M059J (cell line): ENCODE data around the gene FALEC. TPM values are rescaled to one million over a fixed set of nuclear protein-coding genes. Genes with fewer than 3 reads are reported as not detected.
"Not testable (repeated sequence)": the region's sequence is repeated elsewhere in the genome, so short reads cannot be mapped to it uniquely, and the experiment has no call there.

Experiments
- DNase-seq: peaks from one replicate; pipeline ENCODE4 v3.0.0-alpha.2; 2012; ENCODE audit warnings: low read depth
- total RNA-seq: library from RNA; depleted of rRNA; stranded (reverse); fragments of >200 nt; shearing (Covaris generic); gene quantifications from 2 replicates; pipeline ENCODE4 v1.2.3, GENCODE V29; 2014

FALEC gene
- total RNA-seq, 1 experiment from 2014 or later, result not detected

- DNase-seq, result no peak
Measured at GRCh38 chr1:150558761-150559655, 43.5 kb downstream of the FALEC start.

GRCh38 chr1:150559656-150560010, 44.1 kb downstream of the FALEC start:
- no peak for DNase-seq

- peak; percentile 56 for DNase-seq
Measured at GRCh38 chr1:150560011-150560438, 44.5 kb downstream of the FALEC start.

GRCh38 chr1:150560576-150561253, 45.2 kb downstream of the FALEC start:
- peak; percentile 88 for DNase-seq

DNA sequence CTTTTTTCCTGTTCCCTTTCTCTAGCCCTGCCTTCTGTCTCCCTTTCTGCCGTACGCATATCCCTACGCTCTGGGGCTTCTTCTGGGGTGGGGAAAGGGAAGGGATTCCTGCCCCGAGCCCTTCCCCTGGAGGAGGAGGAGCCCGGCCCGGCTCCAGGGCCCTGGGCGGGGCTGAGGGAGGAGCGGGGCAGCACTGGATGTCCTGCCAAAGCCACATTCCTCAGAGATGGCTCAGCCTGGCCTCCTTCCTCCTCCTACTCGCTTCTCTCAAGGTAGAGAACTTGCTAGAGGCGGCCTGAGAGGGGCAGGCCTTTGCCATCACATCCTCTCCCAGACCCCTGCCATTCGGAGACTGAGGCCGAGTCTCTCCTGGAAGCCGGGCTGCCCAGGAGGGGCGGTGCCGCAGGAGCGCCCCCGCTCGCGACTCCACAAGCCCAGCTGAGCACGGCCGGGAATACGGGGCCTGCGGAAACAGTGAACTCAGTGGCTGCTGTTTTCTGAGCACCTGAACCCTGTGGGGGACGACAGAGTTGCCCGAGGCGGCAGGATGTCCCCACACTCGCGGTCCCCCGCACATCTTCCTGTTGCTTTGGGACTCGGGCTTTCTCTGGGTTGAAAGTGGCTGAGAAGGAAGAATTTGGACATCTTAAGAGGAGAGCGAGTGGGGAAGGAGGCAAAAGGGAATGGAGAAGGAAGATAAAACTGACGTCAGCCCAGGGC, 45.9 kb downstream of the FALEC start:
- peak; percentile 99 for DNase-seq

DNA sequence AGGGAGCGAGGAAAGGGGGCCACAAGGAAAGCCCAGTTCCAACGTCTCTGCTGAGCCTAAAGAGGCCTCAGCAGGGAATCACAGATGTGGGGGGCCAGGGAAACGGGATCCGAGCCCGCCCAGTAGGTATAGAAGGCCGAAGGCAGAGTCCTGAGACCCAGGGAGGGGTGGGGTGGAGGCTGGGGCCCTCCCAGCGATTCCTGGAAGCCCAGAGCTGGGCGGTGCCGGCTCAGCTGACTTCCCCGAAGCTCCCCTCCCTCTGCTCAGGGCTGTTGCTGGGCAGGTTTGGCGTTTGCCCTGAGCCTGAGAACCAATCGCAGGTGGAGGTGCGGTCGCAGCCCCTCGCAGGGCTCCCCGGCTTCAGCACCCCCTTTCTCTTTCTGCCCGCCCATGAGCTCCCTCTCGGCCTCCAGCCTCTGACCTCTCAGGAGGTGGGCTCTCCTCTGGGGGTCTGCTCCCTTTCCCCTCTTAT, 46.5 kb downstream of the FALEC start:
- peak; percentile 93 for DNase-seq

DNA sequence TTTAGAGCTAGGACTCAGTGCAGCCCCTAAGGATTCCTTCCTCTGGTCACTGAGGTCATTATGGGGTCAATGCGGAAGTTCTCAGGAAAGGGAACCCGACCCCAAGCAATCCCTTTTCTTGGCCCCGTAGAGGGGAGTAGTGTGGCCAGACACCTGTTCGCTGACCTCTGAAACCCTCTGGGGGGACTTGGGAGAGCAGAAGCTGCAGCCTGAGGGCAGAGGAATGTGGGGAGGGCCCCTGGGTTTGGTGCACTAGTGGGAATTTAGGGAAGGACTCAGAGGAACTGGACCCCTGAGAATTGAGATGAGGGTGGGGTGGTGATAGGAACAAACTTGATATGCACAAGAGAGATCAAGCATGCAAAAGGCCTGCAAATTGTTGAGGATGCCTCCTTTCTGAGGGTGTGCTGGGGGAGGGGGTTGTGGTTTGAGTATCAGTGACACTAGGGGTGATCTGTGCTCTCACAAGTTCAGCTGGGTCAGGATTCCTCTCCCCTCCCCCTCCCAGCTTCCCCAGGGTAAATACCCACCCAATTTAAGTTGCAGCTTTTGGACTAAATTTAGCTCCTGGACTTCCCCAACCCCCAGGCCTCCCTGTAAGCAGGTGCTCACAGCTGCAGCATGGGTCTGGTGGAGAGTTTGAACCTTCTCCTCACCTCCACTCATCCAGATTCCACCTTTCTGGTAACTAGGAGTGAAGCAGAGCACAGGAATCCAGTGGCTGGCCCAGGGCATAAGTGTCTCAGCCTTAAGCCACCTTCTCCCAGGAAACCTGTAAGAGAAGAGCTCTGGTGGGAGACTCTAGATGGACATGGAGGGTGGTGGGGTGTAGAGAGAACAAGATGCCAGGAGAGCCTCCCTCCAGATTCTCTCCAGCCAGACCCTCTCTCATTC, 47.1 kb downstream of the FALEC start:
- DNase-seq, result peak; percentile 54

- DNase-seq, result peak; percentile 77
Measured at GRCh38 chr1:150563340-150564038, 47.9 kb downstream of the FALEC start.

DNA sequence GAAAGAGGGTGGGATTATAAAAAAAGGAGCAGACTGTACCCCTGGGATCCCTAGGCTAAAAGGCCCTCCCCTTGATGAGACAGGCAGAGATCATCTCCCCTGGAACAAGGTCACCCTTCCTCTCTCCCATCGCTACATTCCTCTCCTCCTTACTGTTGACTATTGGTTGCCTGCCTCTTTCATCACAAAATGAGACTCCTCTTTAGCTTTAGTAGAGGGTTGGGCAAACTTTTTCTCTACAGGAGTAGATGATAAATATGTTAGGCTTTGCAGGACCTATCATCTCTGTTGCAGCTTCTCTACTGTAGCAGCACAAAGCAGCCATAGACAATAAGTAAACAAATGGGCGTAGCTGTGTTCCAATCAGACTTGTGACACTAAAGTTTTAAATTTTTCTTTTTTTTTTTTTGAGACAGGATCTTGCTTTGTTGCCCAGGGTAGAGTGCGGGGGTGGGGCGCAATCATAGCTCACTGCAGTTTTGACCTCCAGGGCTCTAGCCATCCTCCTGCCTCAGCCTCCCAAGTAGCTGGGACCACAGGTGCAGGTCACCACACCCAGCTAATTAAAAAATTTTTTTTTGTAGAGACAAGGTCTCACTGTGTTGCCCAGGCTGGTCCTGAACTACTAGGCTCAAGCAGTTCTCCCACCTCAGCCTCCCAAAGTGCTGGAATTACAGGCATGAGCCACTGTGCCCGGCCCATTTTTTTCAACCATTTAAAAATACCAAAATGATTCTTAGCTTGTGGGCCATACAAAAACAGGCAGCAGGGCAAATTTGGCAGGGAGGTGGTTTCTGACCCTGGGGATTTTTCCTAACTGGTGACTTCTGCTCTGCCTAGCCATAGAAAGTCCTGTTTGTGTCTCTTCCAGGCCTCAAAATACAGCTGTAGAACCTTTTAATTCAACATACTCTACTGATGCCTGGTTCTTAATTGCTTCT, 48.8 kb downstream of the FALEC start:
- DNase-seq, result peak; percentile 57

GRCh38 chr1:150565240-150565991, 49.9 kb downstream of the FALEC start:
- not testable (repeated sequence) for DNase-seq

GRCh38 chr1:150566589-150567340, 51.2 kb downstream of the FALEC start:
- no peak for DNase-seq

DNA sequence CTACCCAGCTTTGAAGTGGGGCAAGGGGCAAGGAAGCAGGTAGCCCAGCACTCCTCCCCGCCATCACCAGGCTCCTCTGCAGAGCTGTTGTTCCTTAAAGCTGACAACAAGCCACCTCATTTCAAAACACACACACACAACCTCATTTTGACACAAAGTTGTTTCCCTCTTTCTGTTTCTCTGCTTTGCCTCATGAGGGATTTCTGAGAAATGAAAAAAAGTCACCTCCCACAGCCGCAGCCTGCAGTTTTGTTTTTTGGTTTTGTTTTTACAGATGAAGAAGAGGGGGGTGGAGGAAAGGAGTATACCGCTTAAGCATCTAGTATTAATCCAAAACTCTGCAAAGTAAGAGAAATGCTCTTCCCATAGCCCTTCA, 51.8 kb downstream of the FALEC start:
- no peak for DNase-seq

- peak; percentile 98 for DNase-seq
Measured at GRCh38 chr1:150567717-150568593, 52.4 kb downstream of the FALEC start.

GRCh38 chr1:150568594-150568966, 53.0 kb downstream of the FALEC start:
- DNase-seq, result no peak

DNA sequence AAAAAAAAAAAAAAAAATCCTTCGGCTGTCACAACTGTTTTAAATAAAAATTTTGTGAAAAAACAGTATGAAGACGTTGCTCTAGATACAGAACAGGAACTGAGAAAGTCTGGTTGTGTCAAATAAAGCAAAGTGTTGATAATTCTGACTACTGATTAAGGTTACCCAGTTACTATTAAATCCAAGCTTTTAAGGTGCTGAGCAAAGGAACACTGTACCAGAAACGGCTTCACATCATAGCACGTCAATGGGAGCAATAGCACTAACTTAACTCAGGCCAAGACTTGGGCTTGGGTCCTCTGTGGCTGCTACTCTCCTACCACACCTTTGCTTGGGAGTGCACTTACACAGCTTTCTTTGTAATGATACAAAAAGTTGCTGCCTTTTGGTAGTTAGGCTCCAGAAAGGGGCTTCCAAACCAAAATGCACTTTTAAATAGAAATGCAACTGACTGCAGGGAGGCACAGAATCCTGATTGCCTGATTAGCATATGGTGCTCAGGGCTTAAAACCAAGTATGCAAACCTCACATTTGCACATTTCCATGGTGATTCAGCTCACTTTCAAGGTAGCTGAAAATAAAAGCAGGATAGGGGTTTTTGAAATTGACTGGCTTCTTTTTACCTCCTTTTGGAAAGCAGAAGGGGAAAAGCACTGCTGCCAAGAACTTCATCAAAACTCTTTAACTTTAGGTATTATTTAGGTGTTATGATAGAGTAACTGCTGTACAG, 57.5 kb downstream of the FALEC start:
- peak; percentile 59 for DNase-seq

DNA sequence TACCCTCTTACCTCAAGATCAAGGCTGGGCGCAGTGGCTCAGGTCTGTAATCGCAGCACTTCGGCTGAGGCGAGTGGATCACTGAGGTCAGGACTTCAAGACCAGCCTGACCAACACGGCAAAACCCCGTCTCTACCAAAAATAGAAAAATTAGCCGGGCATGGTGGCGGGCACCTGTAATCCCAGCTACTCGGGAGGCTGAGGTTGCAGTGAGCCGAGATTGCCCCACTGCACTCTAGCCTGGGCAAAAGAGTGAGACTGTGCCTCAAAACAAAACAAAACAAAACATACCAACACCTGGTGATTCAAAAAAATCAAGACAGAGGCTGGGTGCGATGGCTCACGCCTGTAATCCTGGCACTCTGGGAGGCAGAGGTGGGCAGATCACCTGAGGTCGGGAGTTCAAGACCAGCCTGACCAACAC, 58.1 kb downstream of the FALEC start:
- DNase-seq, result not testable (repeated sequence)
